GM18858 (cell line): Measurements from ENCODE around the gene FIG4.
"Not testable (repeated sequence)": the region's sequence is repeated elsewhere in the genome, so short reads cannot be mapped to it uniquely, and the experiment has no call there.

Experiments
- ATAC-seq: cut with Tn5 transposase; IDR thresholded peaks from one replicate; pipeline ENCODE4 v1.9.1; 2021; ENCODE audit not compliant: unreplicated experiment

FIG4 gene

DNA sequence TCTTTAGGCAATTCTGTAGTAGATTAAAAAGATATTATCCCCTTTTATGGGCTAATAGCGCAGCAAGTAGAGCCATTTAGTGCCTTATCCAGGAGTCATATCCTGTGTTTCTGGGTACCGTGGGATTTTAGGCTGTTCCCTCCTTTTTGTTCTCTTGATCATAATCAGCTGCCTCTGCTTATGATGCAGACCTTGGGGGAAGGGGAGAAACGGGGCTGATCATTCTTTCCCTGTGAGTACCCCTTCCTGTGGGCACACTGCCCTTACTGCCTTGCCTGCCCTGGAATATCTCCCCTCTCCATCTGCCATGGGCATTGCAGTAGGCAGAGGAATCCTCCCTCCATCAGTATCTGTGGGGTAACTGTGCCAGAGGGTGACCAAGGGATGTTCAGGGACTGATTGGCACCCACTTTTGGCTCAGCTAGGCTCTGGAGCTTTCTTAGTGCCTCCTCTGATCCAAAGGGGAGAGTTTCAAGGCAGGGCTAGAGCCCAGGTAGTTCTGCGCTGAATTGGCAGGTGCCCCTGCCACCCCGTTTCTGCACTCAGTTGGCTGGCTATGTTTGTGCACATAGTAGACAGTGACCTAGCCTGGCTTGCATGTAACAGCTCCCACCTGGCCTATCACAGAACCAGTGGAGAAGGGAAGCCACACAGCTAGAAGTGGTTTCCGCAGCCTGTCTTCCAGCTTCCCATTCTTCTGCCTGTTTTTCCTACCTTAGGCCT, 103.3 kb downstream of the FIG4 start:
- no peak for ATAC-seq

DNA sequence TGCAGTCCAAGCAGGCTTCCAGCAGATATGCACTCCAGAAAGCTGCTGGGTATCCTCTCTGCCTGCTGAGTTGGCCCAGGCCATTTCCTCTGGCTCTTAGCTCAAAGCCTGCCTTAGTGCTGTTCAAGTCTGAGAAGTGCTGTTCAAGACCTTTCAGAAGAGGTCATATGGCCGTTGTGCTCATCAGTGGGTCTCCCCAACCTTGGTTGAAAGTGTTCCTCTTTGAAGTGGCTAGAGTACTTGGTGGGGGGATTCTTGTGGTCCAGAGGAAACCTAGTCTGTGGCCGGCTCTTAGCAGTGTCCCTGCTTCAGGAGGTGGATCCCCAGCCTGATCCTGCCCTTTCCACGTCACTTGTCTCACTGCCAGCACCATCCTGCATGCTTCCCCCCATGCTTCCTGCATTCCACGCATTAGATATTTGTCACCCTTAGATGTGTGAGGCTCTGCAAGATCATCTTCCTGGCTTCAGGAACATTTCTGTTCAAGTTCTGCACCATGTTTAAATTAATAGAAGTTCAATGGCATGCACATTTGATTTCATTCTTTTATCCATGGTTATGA, 105.0 kb downstream of the FIG4 start:
- no peak for ATAC-seq

DNA sequence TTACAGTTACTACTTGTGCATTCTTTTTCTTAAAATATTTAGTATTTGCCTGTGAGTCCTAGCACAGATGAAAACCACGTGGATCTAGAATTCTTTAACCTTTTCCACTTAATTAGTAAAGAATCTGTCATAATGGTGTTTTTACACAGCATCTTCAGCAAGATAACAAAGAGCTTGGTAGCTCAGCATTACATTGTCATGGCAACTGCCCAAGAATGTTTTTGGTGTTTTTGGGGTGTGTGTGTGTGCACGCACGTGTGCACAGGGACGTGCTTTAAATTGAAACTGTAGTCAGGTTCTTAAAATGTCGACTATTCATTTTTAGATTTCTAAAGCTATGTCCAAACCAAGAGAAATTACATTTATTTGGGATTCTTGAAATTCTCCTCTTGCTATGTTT, 108.0 kb downstream of the FIG4 start:
- ATAC-seq = no peak

DNA sequence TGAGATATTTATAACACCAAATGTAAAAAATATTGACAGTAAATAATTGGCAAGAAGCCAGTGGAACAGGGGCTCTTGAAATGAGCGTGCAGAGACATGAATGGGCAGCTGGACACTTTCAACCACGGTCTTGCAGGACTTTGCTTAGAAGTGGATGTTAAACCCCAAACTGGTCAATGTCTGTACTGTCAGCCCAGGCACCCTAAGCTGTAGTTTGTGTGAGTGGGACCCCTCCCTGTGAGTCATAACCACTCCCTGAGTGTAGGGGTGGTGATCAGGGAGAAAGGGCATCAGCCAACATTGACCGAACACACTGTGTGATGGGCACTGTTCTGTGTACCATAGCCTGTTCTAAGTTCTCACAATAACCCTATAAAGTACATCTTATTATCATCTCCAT, 108.6 kb downstream of the FIG4 start:
- no peak for ATAC-seq

- no peak for ATAC-seq
These were observed 109.7 kb downstream of the FIG4 start for GRCh38 chr6:109800771-109801170.

GRCh38 chr6:109801794-109802193, 110.7 kb downstream of the FIG4 start:
- ATAC-seq = no peak

DNA sequence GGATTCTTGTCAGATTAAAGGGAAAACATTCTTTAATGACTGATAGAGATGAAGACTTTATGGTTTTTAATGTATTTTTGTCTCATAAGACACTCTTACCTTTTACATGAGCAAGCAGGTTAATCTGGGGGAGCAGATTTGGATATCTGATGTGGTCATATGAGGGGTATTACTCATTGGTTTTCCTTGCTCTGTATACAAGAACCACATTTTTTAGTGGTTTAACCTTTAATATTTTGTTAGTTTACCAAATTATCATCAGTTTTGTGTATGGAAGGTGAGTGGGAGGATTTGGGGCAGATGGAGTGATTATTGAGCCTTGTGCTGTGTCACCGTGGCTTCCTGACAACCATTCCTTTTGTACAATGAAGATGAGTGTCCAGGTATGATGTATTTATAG, 112.9 kb downstream of the FIG4 start:
- no peak for ATAC-seq

GRCh38 chr6:109807881-109808280, 116.8 kb downstream of the FIG4 start:
- no peak for ATAC-seq

- peak; percentile 62 for ATAC-seq
These were observed 117.7 kb downstream of the FIG4 start for GRCh38 chr6:109808837-109809236.

GRCh38 chr6:109815054-109815453, 124.0 kb downstream of the FIG4 start:
- ATAC-seq = no peak

DNA sequence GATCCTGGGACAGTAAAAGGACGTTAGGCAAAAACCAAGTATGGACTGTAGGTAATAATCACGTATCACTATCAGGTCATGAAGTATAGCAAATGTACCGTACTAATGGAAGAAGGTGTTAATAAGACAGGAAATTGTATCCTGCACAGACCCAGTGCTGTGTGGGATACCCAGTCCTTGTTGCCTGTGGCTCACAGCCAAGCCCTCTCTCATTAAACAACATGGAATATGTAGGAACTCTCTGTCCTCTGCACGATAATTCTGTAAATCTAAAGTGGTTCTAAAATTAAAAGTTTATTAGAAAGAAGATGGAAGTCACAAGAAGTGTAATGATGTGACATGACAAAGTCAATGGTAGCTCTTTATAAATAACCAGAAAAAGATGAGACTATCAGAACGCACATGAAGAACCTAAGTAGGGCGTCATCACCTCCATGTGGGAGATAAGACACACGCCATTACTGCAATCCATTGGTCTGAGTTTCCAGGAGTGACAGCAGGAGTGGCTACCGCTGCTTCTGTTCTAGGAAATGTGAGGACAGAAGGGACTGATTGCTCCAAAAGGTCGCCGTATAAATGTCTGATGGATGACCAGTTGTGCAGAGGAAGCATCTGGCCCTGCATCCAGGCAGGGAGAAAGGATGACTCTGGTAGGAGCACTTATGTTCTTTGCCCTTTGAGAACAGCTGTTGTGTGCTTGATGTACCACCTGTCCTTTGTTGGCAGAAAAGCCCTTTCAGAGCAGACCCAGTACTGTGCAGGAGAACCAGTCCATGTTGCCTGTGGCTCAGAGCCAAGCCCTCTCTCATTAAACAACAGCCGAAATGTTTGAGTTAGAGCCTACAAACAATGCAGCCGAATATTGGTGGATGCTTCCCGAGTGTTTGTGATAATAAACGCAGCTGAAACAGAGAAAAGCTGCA, 125.6 kb downstream of the FIG4 start:
- ATAC-seq = no peak

DNA sequence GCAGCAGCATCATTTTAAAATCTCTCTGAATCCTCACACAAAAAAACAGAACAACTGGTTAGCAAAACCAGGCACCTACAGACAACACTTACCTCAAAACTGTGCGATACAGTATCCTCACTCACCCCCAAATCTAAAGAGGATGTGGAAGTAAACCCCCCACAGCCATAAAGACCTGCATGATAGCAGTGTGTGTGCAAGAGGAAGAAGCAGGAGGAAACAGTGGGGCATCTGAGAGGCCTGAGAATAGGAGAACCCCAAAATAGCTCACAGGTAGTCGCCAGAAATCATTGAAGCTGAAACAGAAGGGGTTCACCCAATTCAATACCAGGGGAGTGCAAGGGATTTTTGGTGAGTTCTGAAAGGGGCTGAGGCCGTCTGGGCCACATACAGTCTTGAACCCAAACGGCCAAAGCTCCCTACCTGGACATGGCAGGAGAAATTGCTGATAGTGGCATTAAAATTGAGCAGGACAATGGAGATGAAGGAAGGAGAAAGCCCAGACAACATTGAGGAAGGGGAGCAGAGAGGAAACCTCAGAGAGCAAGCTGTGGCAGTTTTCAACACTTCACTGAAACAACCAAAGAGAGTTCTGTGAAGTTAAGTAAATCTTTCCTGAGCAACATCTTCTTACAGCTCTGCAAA, 129.7 kb downstream of the FIG4 start:
- peak; percentile 70 for ATAC-seq

GRCh38 chr6:109821428-109821827, 130.3 kb downstream of the FIG4 start:
- no peak for ATAC-seq

GRCh38 chr6:109824105-109824504, 133.0 kb downstream of the FIG4 start:
- ATAC-seq = no peak

- no peak for ATAC-seq
These were observed 135.5 kb downstream of the FIG4 start for GRCh38 chr6:109826551-109826950.

DNA sequence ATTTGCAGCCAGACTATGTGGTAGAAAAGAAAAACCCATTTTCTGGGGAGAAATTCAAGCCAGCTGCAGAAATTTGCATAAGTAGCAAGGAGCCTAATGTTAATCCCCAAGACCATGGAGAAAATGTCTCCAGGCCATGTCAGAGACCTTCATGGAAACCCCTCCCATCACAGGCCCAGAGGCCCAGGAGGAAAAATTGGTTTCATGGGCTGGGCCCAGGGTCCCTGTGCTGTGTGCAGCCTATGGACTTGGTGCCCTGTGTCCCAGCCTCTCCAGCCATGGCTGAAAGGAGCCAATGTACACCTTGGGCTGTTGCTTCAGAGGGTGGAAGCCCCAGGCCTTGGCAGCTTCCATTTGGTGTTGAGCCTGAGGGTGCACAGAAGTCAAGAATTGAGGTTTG, 140.3 kb downstream of the FIG4 start:
- not testable (repeated sequence) for ATAC-seq

GRCh38 chr6:109834131-109834530, 143.0 kb downstream of the FIG4 start:
- ATAC-seq = no peak

- ATAC-seq = no peak
These were observed 143.7 kb downstream of the FIG4 start for GRCh38 chr6:109834595-109835437.

- no peak for ATAC-seq
These were observed 148.9 kb downstream of the FIG4 start for GRCh38 chr6:109840034-109840433.

GRCh38 chr6:109840796-109841195, 149.7 kb downstream of the FIG4 start:
- no peak for ATAC-seq
